Nephron (organoid): ENCODE measurements around the gene DDC.

ENCODE experiments used
- H3K27ac Mint-ChIP-seq, 3 experiments: 2 replicates each; pipeline ENCODE4 v1.8.0; 2020; ENCODE audit warnings: mixed read lengths in 3 of 3, mild to moderate bottlenecking in 2 of 3, moderate library complexity in 1 of 3
- H3K27me3 Mint-ChIP-seq: 2 replicates; pipeline ENCODE4 v1.8.0; 2021; ENCODE audit warnings: low read depth, mild to moderate bottlenecking, moderate library complexity, mixed read lengths
- H3K36me3 Mint-ChIP-seq: 2 replicates; pipeline ENCODE4 v1.8.0; 2020; ENCODE audit warnings: low read depth, mixed read lengths
- H3K4me1 Mint-ChIP-seq: 2 replicates; pipeline ENCODE4 v1.8.0; 2020; ENCODE audit warnings: mixed read lengths
- H3K4me3 Mint-ChIP-seq, 3 experiments: 2 replicates each; pipeline ENCODE4 v1.8.0; 2020; ENCODE audit warnings: mild to moderate bottlenecking in 3 of 3, mixed read lengths in 3 of 3, moderate library complexity in 2 of 3
- H3K9me3 Mint-ChIP-seq: 2 replicates; pipeline ENCODE4 v1.8.0; 2020; ENCODE audit warnings: mixed read lengths
- CTCF ChIP-seq, 3 experiments: fragments of 200-600 bp; sonication (generic); IDR thresholded peaks; one replicate each; pipeline ENCODE4 v1.5.0; 2021; ENCODE audit warnings: antibody characterized with exemption in 3 of 3; ENCODE audit not compliant: unreplicated experiment in 3 of 3

Gene DDC

GRCh38 chr7:50502947-50503346 is 62.3 kb downstream of the DDC start:
- no peak for TF ChIP-seq CTCF (IDR thresholded peaks at IDR 0.05; ENCODE audit: unreplicated experiment in 3 of 3)
- no peak overlapping the region for H3K4me3 Mint-ChIP-seq
- no peak overlapping the region for H3K27ac Mint-ChIP-seq
- peaks cover 2% of the 10 kb centered on the region for H3K9me3 Mint-ChIP-seq
- no peaks in the 10 kb centered on the region for H3K36me3 Mint-ChIP-seq
- peaks cover 23% of the 10 kb centered on the region for H3K4me1 Mint-ChIP-seq
- H3K27me3 Mint-ChIP-seq: peaks cover 4% of the 10 kb centered on the region

- Mint-ChIP-seq H3K36me3 (no peaks in the 10 kb centered on the region), H3K4me3 (no peak overlapping the region), H3K9me3 (peaks cover 2% of the 10 kb centered on the region), H3K27ac (no peak overlapping the region), H3K4me1 (peaks cover 29% of the 10 kb centered on the region), H3K27me3 (peaks cover 8% of the 10 kb centered on the region)
- no peak for TF ChIP-seq CTCF (IDR thresholded peaks at IDR 0.05; ENCODE audit: unreplicated experiment in 3 of 3)
Measured at GRCh38 chr7:50502001-50502684, 63.1 kb downstream of the DDC start.

GRCh38 chr7:50499092-50499491 is 66.1 kb downstream of the DDC start:
- H3K27me3 Mint-ChIP-seq: peaks cover 10% of the 10 kb centered on the region
- H3K4me3 Mint-ChIP-seq: no peak overlapping the region
- H3K36me3 Mint-ChIP-seq: no peaks in the 10 kb centered on the region
- peaks cover 2% of the 10 kb centered on the region for H3K9me3 Mint-ChIP-seq
- peaks cover 23% of the 10 kb centered on the region for H3K4me1 Mint-ChIP-seq
- TF ChIP-seq CTCF (IDR thresholded peaks at IDR 0.05; ENCODE audit: unreplicated experiment in 3 of 3): no peak
- no peak overlapping the region for H3K27ac Mint-ChIP-seq

- Mint-ChIP-seq H3K4me1 (peaks cover 23% of the 10 kb centered on the region), H3K36me3 (no peaks in the 10 kb centered on the region), H3K27me3 (peaks cover 10% of the 10 kb centered on the region), H3K9me3 (peaks cover 2% of the 10 kb centered on the region), H3K4me3 (no peak overlapping the region), H3K27ac (no peak overlapping the region)
- TF ChIP-seq CTCF (IDR thresholded peaks at IDR 0.05; ENCODE audit: unreplicated experiment in 3 of 3): no peak
Measured at GRCh38 chr7:50497968-50498367, 67.2 kb downstream of the DDC start.

GRCh38 chr7:50497068-50497642 is 68.0 kb downstream of the DDC start:
- no peak for TF ChIP-seq CTCF (IDR thresholded peaks at IDR 0.05; ENCODE audit: unreplicated experiment in 3 of 3)
- peaks cover 17% of the 10 kb centered on the region for H3K4me1 Mint-ChIP-seq
- H3K27me3 Mint-ChIP-seq: peaks cover 10% of the 10 kb centered on the region
- peaks cover 2% of the 10 kb centered on the region for H3K9me3 Mint-ChIP-seq
- no peak overlapping the region for H3K27ac Mint-ChIP-seq
- no peak overlapping the region for H3K4me3 Mint-ChIP-seq
- H3K36me3 Mint-ChIP-seq: no peaks in the 10 kb centered on the region

GRCh38 chr7:50496569-50496968 is 68.6 kb downstream of the DDC start:
- Mint-ChIP-seq H3K9me3 (peaks cover 2% of the 10 kb centered on the region), H3K36me3 (no peaks in the 10 kb centered on the region), H3K4me1 (peaks cover 15% of the 10 kb centered on the region), H3K27ac (no peak overlapping the region), H3K4me3 (no peak overlapping the region), H3K27me3 (peaks cover 10% of the 10 kb centered on the region)
- no peak for TF ChIP-seq CTCF (IDR thresholded peaks at IDR 0.05; ENCODE audit: unreplicated experiment in 3 of 3)
